MM.1S (cell line): ENCODE results near the gene ID3.

Source experiments
- DNase-seq: peaks from one replicate; pipeline ENCODE4 v3.0.0-alpha.2; 2015
- H2AFZ ChIP-seq: fragments of 300-600 bp; sonication (generic); 2 replicates; pipeline ENCODE4 v1.6.0; 2016; ENCODE audit warnings: antibody characterized with exemption, low read length
- H3F3A ChIP-seq: fragments of 300-600 bp; sonication (generic); 2 replicates; pipeline ENCODE4 v1.6.1; 2016; ENCODE audit warnings: mild to moderate bottlenecking, antibody characterized with exemption, low read length, moderate library complexity, mixed read lengths; ENCODE audit not compliant: insufficient read depth
- H3K27ac ChIP-seq: fragments of 300-600 bp; sonication (generic); 2 replicates; pipeline ENCODE4 v1.5.1; 2016; ENCODE audit warnings: mild to moderate bottlenecking, low read length
- H3K27me3 ChIP-seq: fragments of 300-600 bp; sonication (generic); replicated peaks from 2 replicates; pipeline ENCODE4 v1.6.0; 2016; ENCODE audit warnings: low read length; ENCODE audit not compliant: insufficient read depth
- H3K36me3 ChIP-seq: fragments of 300-600 bp; sonication (generic); replicated peaks from 2 replicates; pipeline ENCODE4 v1.6.1; 2016; ENCODE audit warnings: mild to moderate bottlenecking, low read length, mixed read lengths; ENCODE audit not compliant: insufficient read depth
- H3K4me1 ChIP-seq: fragments of 300-600 bp; sonication (generic); 2 replicates; pipeline ENCODE4 v1.6.1; 2016; ENCODE audit warnings: low read length, mixed read lengths
- H3K4me2 ChIP-seq: fragments of 300-600 bp; sonication (generic); 2 replicates; pipeline ENCODE4 v1.6.0; 2016; ENCODE audit warnings: low read depth, low read length
- H3K4me3 ChIP-seq: fragments of 300-600 bp; sonication (generic); 2 replicates; pipeline ENCODE4 v1.5.1; 2016; ENCODE audit warnings: low read length, mixed read lengths
- H3K79me2 ChIP-seq: fragments of 300-600 bp; sonication (generic); 2 replicates; pipeline ENCODE4 v1.6.1; 2016; ENCODE audit warnings: mixed run types, low read length, mixed read lengths
- H3K9ac ChIP-seq: fragments of 300-600 bp; sonication (generic); 2 replicates; pipeline ENCODE4 v1.6.1; 2016; ENCODE audit warnings: low read length, mixed read lengths
- H3K9me2 ChIP-seq: fragments of 300-600 bp; sonication (generic); replicated peaks from 2 replicates; pipeline ENCODE4 v1.6.1; 2016; ENCODE audit warnings: mild to moderate bottlenecking, low read length, mixed read lengths; ENCODE audit not compliant: insufficient read depth
- H3K9me3 ChIP-seq: fragments of 300-600 bp; sonication (generic); replicated peaks from 2 replicates; pipeline ENCODE4 v1.6.1; 2016; ENCODE audit warnings: mild to moderate bottlenecking, low read length, mixed read lengths; ENCODE audit not compliant: insufficient read depth
- H4K20me1 ChIP-seq: fragments of 300-600 bp; sonication (generic); 2 replicates; pipeline ENCODE4 v1.6.1; 2016; ENCODE audit warnings: mild to moderate bottlenecking, low read length, moderate library complexity, mixed read lengths; ENCODE audit not compliant: insufficient read depth
- CTCF ChIP-seq: fragments of 300-600 bp; sonication (generic); IDR thresholded peaks from 2 replicates; pipeline ENCODE4 v1.5.1; 2016; ENCODE audit warnings: antibody characterized with exemption, low read length, mixed read lengths
- EZH2 ChIP-seq: fragments of 300-600 bp; sonication (generic); optimal IDR thresholded peaks from 2 replicates; pipeline ENCODE3; 2017; ENCODE audit warnings: low read depth, mild to moderate bottlenecking, antibody characterized with exemption, low read length, mixed read lengths
- EZH2phosphoT487 ChIP-seq: fragments of 300-600 bp; sonication (generic); IDR thresholded peaks from 2 replicates; pipeline ENCODE4 v1.6.1; 2018; ENCODE audit warnings: antibody characterized with exemption, low read length

ID3 gene

GRCh38 chr1:23594927-23595353 is 35.6 kb upstream of the ID3 start:
- no peak overlapping the region for H3K4me3 ChIP-seq
- H4K20me1 ChIP-seq: no peaks in the 10 kb centered on the region

DNA sequence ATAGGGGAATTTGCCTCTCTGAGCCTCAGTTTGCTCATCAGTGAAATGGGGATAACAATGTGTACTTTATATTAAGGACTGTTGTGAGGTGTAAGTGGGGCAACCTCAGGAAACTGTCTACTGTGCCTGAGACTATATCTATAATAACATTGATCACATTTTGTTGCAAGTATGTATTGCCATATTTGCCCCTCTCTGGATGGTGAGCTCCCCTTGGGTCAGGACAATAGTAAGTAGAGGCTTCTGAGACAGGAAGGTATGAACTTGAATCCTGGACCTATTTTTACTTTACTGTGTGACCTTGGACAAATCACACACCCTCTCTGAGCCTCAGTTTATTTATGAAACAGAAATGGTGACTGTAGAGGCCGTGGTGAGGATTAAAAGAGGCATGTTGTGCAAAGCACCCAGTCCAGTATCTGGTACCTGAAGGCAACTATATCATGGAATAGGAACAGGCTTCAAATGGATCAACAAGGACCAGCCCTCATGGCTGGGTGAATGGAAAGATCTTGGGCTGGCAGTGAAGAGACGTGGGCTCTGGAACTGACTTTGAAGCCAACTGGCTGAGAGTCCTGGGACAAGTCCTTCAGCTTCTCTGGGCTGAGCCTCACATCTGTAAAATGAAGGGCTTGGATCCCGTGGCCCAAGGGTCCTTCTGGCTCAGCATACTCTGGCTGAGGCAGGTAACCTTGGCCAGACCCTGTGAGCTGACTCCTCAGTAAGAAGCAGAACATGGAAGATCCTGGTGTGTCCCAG is 35.0 kb upstream of the ID3 start:
- Histone ChIP-seq H3K9me2 (no peaks in the 10 kb centered on the region), H3K36me3 (no peaks in the 10 kb centered on the region), H3K27ac (no peak overlapping the region), H3K4me1 (peaks cover 29% of the 10 kb centered on the region), H4K20me1 (no peaks in the 10 kb centered on the region), H3K4me3 (no peak overlapping the region), H3K79me2 (no peaks in the 10 kb centered on the region), H3K27me3 (no peaks in the 10 kb centered on the region), H3K9me3 (no peaks in the 10 kb centered on the region), H3K4me2 (no peak overlapping the region), H2AFZ (no peak overlapping the region), H3K9ac (no peak overlapping the region), H3F3A (0 out of 2 replicates have a peak, but pooled peaks cover 3% of the 10 kb centered on the region)
- no peak for TF ChIP-seq EZH2phosphoT487
- no peak for TF ChIP-seq EZH2
- TF ChIP-seq CTCF: no peak
- DNase-seq: no peak

More at GRCh38 chr1:23594927-23595353, 35.6 kb upstream of the ID3 start:
- H3K9ac ChIP-seq: no peak overlapping the region
- H3K4me1 ChIP-seq: peaks cover 29% of the 10 kb centered on the region
- no peaks in the 10 kb centered on the region for H3K9me3 ChIP-seq
- H3K4me2 ChIP-seq: no peak overlapping the region
- H3K79me2 ChIP-seq: no peaks in the 10 kb centered on the region
- TF ChIP-seq EZH2phosphoT487: no peak
- TF ChIP-seq EZH2: no peak
- TF ChIP-seq CTCF: no peak
- 0 out of 2 replicates have a peak, but pooled peaks cover 3% of the 10 kb centered on the region for H3F3A ChIP-seq
- no peak for DNase-seq
- no peaks in the 10 kb centered on the region for H3K9me2 ChIP-seq
- no peak overlapping the region for H3K27ac ChIP-seq
- H2AFZ ChIP-seq: no peak overlapping the region
- no peaks in the 10 kb centered on the region for H3K36me3 ChIP-seq
- H3K27me3 ChIP-seq: no peaks in the 10 kb centered on the region

DNA sequence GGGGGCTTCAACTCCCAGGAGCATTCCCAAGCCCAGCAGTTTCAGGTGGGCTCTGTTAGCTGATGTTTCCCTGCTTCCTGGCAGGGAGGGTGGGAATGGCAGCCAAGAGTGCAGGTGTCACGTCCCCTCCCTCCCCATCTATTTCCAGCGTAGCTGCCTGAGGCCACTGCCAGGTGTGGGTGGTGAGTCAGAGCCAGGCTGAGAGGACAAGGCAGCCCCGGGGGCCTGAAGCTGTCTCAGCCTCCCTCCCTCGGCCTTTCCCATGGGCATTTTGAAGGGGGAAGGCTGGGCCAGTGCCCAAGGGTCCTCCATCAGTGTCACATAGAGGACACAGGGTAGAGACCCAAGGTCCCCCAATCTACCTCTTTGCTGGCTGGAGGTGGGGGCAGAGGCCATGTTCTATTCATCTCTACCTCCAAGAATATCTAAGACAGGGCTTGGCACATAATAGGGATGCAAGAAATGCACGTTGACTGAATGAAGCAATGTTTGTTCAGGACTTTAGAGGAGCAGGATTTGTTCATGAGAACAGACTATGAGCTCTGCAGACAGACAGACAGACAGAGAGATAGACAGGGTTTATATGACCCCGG is 34.4 kb upstream of the ID3 start:
- H3K4me3 ChIP-seq: no peak overlapping the region
- peak overlapping the region; percentile 37 for H3K4me2 ChIP-seq
- no peak for TF ChIP-seq EZH2
- TF ChIP-seq CTCF: no peak
- TF ChIP-seq EZH2phosphoT487: no peak
- H3K9me3 ChIP-seq: no peaks in the 10 kb centered on the region
- H3K36me3 ChIP-seq: no peaks in the 10 kb centered on the region
- H3F3A ChIP-seq: 0 out of 2 replicates have a peak, but pooled peaks cover 3% of the 10 kb centered on the region
- peaks cover 29% of the 10 kb centered on the region for H3K4me1 ChIP-seq
- no peaks in the 10 kb centered on the region for H3K79me2 ChIP-seq
- H3K27me3 ChIP-seq: no peaks in the 10 kb centered on the region
- no peak for DNase-seq
- H4K20me1 ChIP-seq: no peaks in the 10 kb centered on the region
- no peak overlapping the region for H3K9ac ChIP-seq
- H3K27ac ChIP-seq: peak overlapping the region; percentile 3; the same call in 1 of the 2 replicates
- H3K9me2 ChIP-seq: no peaks in the 10 kb centered on the region
- H2AFZ ChIP-seq: peak overlapping the region; percentile 26; the same call in 1 of the 2 replicates
